ENCODE data around the gene LAG3.

DNA sequence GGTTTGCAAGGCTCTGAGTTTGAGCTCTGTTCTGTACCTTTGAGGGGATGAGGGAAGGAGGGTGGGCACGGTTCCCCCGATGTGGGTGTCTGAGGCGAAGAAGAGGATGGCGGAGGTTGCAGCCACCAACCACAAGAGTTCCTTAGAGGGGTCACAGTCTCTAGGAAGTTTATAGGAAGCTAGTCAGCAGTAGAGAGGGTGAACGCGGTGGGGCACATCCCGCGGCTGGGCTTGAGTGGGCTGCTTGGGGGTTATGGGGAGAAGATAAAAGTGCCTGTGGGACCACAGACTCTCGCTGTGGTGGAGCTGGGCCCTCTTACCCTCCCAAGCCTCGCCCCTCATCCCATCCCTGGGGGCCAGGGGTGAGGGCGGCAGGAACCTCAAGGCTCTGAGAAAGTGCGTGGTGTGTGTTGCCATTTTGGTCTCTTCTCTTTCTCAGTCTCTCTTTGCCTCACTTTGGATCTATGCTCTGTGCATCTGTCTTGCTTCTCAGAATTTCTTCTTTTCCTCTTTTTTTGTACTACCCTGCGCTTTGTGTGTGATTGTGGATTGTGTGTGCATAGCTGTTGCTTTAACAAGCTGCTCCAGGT is 19.7 kb downstream of the LAG3 start:
- TF ChIP-seq, protein P1, sequence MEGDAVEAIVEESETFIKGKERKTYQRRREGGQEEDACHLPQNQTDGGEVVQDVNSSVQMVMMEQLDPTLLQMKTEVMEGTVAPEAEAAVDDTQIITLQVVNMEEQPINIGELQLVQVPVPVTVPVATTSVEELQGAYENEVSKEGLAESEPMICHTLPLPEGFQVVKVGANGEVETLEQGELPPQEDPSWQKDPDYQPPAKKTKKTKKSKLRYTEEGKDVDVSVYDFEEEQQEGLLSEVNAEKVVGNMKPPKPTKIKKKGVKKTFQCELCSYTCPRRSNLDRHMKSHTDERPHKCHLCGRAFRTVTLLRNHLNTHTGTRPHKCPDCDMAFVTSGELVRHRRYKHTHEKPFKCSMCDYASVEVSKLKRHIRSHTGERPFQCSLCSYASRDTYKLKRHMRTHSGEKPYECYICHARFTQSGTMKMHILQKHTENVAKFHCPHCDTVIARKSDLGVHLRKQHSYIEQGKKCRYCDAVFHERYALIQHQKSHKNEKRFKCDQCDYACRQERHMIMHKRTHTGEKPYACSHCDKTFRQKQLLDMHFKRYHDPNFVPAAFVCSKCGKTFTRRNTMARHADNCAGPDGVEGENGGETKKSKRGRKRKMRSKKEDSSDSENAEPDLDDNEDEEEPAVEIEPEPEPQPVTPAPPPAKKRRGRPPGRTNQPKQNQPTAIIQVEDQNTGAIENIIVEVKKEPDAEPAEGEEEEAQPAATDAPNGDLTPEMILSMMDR (IDR thresholded peaks at IDR 0.05) = no peak
- TF ChIP-seq POLR2A (IDR thresholded peaks at IDR 0.05) = no peak

All from lower leg skin (tissue), 3 donors.